CD14-positive monocyte (primary cell): ENCODE measurements around the gene SMYD3. TPM values are rescaled to one million over a fixed set of nuclear protein-coding genes. Genes with fewer than 3 reads are reported as not detected.
A peak's percentile ranks its signal among the peaks of the same experiment; 100 is the strongest.

ENCODE experiments used
- DNase-seq, 3 donors: peaks; one replicate each; pipeline ENCODE4 v3.0.0-alpha.2; 2011 to 2022
- H2AFZ ChIP-seq: 2 replicates; pipeline ENCODE4 v1.6.0; 2012; ENCODE audit warnings: mild to moderate bottlenecking, low read depth, low read length, inconsistent platforms; ENCODE audit not compliant: insufficient read depth, poor library complexity, severe bottlenecking
- H3K27ac ChIP-seq, 2 donors: 1 replicate in 1 of 2; 2 replicates in 1 of 2; pipeline ENCODE4 v1.5.1; 2012 to 2013; ENCODE audit warnings: low read length in 2 of 2, control low read depth in 1 of 2, inconsistent platforms in 1 of 2, low read depth in 1 of 2, mild to moderate bottlenecking in 1 of 2
- H3K27me3 ChIP-seq, 2 donors: one replicate each; pipeline versions ENCODE4 v1.6.0 to v1.6.1; 2011 to 2013; ENCODE audit warnings: low read length in 2 of 2; ENCODE audit not compliant: control insufficient read depth in 2 of 2, insufficient read depth in 2 of 2
- H3K36me3 ChIP-seq, 2 donors: replicated peaks in 1 of 2; 1 replicate in 1 of 2; 2 replicates in 1 of 2; pipeline versions ENCODE4 v1.5.1 to v1.6.1; 2012 to 2013; ENCODE audit warnings: low read length in 2 of 2, control low read depth in 1 of 2, inconsistent platforms in 1 of 2, mild to moderate bottlenecking in 1 of 2; ENCODE audit not compliant: insufficient read depth in 2 of 2, control insufficient read depth in 1 of 2
- H3K4me1 ChIP-seq, 2 donors: 1 replicate in 1 of 2; 2 replicates in 1 of 2; pipeline versions ENCODE4 v1.5.1 to v1.6.1; 2012 to 2013; ENCODE audit warnings: low read length in 2 of 2, control low read depth in 1 of 2, inconsistent platforms in 1 of 2, mild to moderate bottlenecking in 1 of 2, moderate library complexity in 1 of 2; ENCODE audit not compliant: insufficient read depth in 2 of 2, control insufficient read depth in 1 of 2
- H3K4me2 ChIP-seq: replicated peaks from 2 replicates; pipeline ENCODE3; 2012; ENCODE audit warnings: low read length, moderate library complexity, mild to moderate bottlenecking; ENCODE audit not compliant: poor library complexity, severe bottlenecking; ENCODE audit errors: extremely low read depth
- H3K4me3 ChIP-seq, 3 experiments: fragments of 200-600 bp in 1 of 3; sonication (generic) in 1 of 3; replicated peaks in 1 of 3; 1 replicate in 2 of 3; 2 replicates in 1 of 3; pipeline ENCODE4 v1.5.1; 2011 to 2013; ENCODE audit warnings: low read length in 3 of 3, mild to moderate bottlenecking in 3 of 3, control low read depth in 2 of 3, low read depth in 2 of 3, inconsistent platforms in 1 of 3, moderate library complexity in 1 of 3
- H3K79me2 ChIP-seq: 2 replicates; pipeline ENCODE4 v1.6.0; 2012; ENCODE audit warnings: mild to moderate bottlenecking, control low read depth, inconsistent platforms, low read length, moderate library complexity; ENCODE audit not compliant: insufficient read depth
- H3K9ac ChIP-seq: 2 replicates; pipeline ENCODE4 v1.6.0; 2017; ENCODE audit warnings: low read length, mild to moderate bottlenecking; ENCODE audit not compliant: insufficient read depth, poor library complexity, severe bottlenecking
- H3K9me3 ChIP-seq, 2 donors: replicated peaks in 1 of 2; 1 replicate in 1 of 2; 2 replicates in 1 of 2; pipeline versions ENCODE4 v1.5.1 to v1.6.1; 2012 to 2013; ENCODE audit warnings: low read length in 2 of 2, control low read depth in 1 of 2; ENCODE audit not compliant: control insufficient read depth in 1 of 2, insufficient read depth in 1 of 2
- H4K20me1 ChIP-seq: 2 replicates; pipeline ENCODE4 v1.6.0; 2012; ENCODE audit warnings: mild to moderate bottlenecking, low read length, control low read depth, moderate library complexity; ENCODE audit not compliant: insufficient read depth
- H3K27ac Mint-ChIP-seq, 7 donors: one replicate each; pipeline ENCODE4 v1.8.0; 2020; ENCODE audit warnings: mild to moderate bottlenecking in 7 of 7, mixed read lengths in 7 of 7, moderate library complexity in 6 of 7, inconsistent platforms in 2 of 7
- H3K27me3 Mint-ChIP-seq, 3 donors: one replicate each; pipeline ENCODE4 v1.8.0; 2021 to 2022; ENCODE audit warnings: low read depth in 3 of 3, mild to moderate bottlenecking in 3 of 3, mixed read lengths in 3 of 3, moderate library complexity in 3 of 3, inconsistent platforms in 1 of 3
- H3K36me3 Mint-ChIP-seq, 2 donors: one replicate each; pipeline ENCODE4 v1.8.0; 2020; ENCODE audit warnings: mixed read lengths in 2 of 2, inconsistent platforms in 1 of 2, mild to moderate bottlenecking in 1 of 2
- H3K4me1 Mint-ChIP-seq: one replicate; pipeline ENCODE4 v1.8.0; 2020; ENCODE audit warnings: mild to moderate bottlenecking, mixed read lengths
- H3K4me3 Mint-ChIP-seq, 2 donors: one replicate each; pipeline ENCODE4 v1.8.0; 2020; ENCODE audit warnings: mild to moderate bottlenecking in 2 of 2, mixed read lengths in 2 of 2, moderate library complexity in 1 of 2
- H3K9me3 Mint-ChIP-seq, 7 donors: one replicate each; pipeline ENCODE4 v1.8.0; 2020 to 2022; ENCODE audit warnings: mixed read lengths in 7 of 7, mild to moderate bottlenecking in 6 of 7, moderate library complexity in 6 of 7, inconsistent platforms in 2 of 7
- CTCF ChIP-seq: fragments of 200-600 bp; IDR thresholded peaks from one replicate; pipeline ENCODE4 v1.8.0; 2022; ENCODE audit warnings: antibody characterized with exemption, mild to moderate bottlenecking
- WGBS: methylation state at CpG from one replicate; pipeline ENCODE4 v1.1.5; 2013; ENCODE audit warnings: missing lambda C conversion rate; ENCODE audit not compliant: insufficient coverage; 5-methylcytosine and 5-hydroxymethylcytosine counted together
- intact Hi-C, 2 donors: fragments of 100-400 bp; cut with micrococcal nuclease; formaldehyde crosslinking; loops; one replicate each; pipeline versions ENCODE4 v1.15.0 to v1.15.1; 2023
- polyA plus RNA-seq, 3 donors: library from polyadenylated mRNA; depleted of rRNA in 1 of 3; unstranded in 2 of 3; stranded (reverse) in 1 of 3; fragments of 300-500 nt in 2 of 3; fragments of >200 nt in 1 of 3; fragmentation: Illumina TruSeq in 2 of 3; gene quantifications; 1 replicate in 2 of 3; 2 replicates in 1 of 3; pipeline ENCODE4 v1.2.3, GENCODE V29; 2012 to 2021

The SMYD3 gene
- polyA plus RNA-seq, 3 donors, result 2.7 to 8.4 (median 4.0) TPM

- no peak for DNase-seq
- Histone ChIP-seq H3K79me2 (no peaks in the 10 kb centered on the region), H3K36me3 (no peaks in the 10 kb centered on the region), H3K27me3 (no peaks in the 10 kb centered on the region), H4K20me1 (no peaks in the 10 kb centered on the region), H3K9ac (no peak overlapping the region), H3K4me3 (no peak overlapping the region), H3K4me1 (no peaks in the 10 kb centered on the region), H2AFZ (no peak overlapping the region), H3K27ac (no peak overlapping the region), H3K4me2 (no peak overlapping the region), H3K9me3 (no peaks in the 10 kb centered on the region)
- H3K36me3 Mint-ChIP-seq, result no peaks in the 10 kb centered on the region
- no peaks in the 10 kb centered on the region for H3K4me1 Mint-ChIP-seq
- H3K9me3 Mint-ChIP-seq, result peaks cover 0 to 2% (median 0%) of the 10 kb centered on the region in 7 donors
- H3K27me3 Mint-ChIP-seq, result peaks cover 0 to 2% (median 0%) of the 10 kb centered on the region in 3 donors
- no peak for TF ChIP-seq CTCF
- intact Hi-C loops, result no loop called here
- H3K4me3 Mint-ChIP-seq, result no peak overlapping the region
- H3K27ac Mint-ChIP-seq, result no peak overlapping the region
Observed at GRCh38 chr1:246270236-246270635, 236.8 kb downstream of the SMYD3 start.

GRCh38 chr1:246269466-246269865 is 237.6 kb downstream of the SMYD3 start:
- no peak for DNase-seq
- intact Hi-C loops, result no loop called here
- no peaks in the 10 kb centered on the region for H3K36me3 Mint-ChIP-seq

More at GRCh38 chr1:246269466-246269865, 237.6 kb downstream of the SMYD3 start:
- Histone ChIP-seq H3K4me2 (no peak overlapping the region), H3K4me1 (no peaks in the 10 kb centered on the region), H3K9me3 (no peaks in the 10 kb centered on the region), H3K9ac (no peak overlapping the region), H3K27ac (no peak overlapping the region), H4K20me1 (no peaks in the 10 kb centered on the region), H3K36me3 (no peaks in the 10 kb centered on the region), H2AFZ (no peak overlapping the region), H3K27me3 (no peaks in the 10 kb centered on the region), H3K79me2 (no peaks in the 10 kb centered on the region), H3K4me3 (no peak overlapping the region)
- WGBS, result 95% methylated on average over 7 of the region's 7 CpGs
- H3K9me3 Mint-ChIP-seq, result peaks cover 0 to 2% (median 0%) of the 10 kb centered on the region in 7 donors
- H3K27me3 Mint-ChIP-seq, result peaks cover 0 to 2% (median 0%) of the 10 kb centered on the region in 3 donors
- TF ChIP-seq CTCF, result no peak
- H3K27ac Mint-ChIP-seq, result no peak overlapping the region
- no peaks in the 10 kb centered on the region for H3K4me1 Mint-ChIP-seq
- peak overlapping the region in 1 of 2 donors; percentile 16 for H3K4me3 Mint-ChIP-seq
